NCI-H2081 treated with DMSO at 0.1 percent for 48 hours (cell line): ENCODE results near the gene ESYT3.
"Not testable (repeated sequence)": the region's sequence is repeated elsewhere in the genome, so short reads cannot be mapped to it uniquely, and the experiment has no call there.

Source experiments
- DNase-seq: peaks from one replicate; lab custom pipeline; 2025; lab: John Stamatoyannopoulos, UW

The ESYT3 gene

DNA sequence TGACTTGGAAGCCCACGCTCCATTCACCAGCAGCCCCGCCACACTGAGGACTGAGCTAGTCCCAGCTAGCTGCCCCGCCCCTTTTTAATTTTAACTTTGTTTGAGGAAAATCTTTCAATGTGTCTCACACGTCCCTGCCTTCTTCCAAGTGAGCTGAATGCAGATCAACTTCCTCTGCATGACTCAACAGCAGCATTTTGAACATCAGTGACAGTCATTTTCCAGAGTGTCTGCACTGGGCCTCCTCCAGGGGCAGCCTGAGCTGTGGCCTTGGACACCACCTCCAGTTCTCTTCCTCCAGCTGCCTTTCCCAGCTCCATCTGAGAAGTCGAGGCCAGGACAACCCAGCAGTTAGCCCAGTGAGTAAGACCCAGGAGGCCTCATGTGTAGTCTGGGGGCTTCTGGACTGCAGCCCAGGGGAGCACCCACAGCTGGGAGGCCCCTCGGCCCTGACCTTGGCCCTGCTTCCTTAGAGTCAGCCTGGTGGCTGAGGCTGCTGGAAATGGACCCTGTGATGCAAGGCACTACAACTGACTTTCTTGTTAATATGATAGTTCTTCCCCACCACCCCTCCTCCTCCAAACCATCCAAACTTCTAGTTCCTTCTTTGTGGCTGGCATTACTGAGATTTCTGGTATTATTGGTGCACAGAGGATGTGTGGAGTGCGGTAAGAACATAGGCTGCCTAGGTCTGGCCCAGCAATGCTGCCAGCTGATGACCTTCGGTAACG is 21.4 kb upstream of the ESYT3 start:
- no peak for DNase-seq

DNA sequence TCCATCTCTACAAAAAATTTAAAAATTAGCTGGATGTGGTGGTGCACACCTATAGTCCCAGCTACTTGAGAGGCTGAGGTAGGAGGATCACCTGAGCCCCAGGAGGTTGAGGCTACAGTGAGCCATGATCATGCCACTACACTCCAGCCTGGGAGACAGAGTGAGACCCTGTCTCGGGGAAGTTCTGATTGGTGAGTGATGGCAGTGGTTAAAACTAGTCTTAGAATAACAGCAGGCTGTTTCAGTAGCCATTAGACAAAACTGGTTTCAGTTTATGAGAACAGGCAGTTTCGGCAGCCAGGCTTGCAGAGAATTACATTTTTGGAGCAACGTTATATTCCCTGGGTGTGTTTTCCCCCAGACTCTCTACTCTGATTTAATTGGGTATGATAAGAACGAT is 18.2 kb upstream of the ESYT3 start:
- not testable (repeated sequence) for DNase-seq

DNA sequence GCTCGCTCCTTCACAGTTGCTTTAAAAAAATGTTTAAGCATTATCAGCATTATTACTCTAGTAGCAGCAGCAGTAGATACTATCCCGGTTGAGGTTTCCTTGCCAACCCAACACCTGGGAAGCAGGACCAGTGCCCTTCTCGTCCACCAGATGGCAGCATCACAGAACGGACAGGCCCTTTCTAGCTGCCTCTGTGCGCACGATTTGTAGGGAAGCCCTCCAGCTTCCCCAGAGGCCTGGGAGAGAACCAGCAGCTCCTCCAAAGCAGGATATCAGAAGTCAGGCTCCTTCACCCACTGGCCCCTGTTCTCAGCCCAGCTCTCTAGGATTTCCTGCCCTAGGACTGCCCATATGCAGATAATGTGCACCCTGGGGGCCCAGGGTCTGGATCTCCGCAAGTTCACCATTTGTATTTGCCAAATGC is 16.8 kb upstream of the ESYT3 start:
- peak; percentile 64 for DNase-seq

DNA sequence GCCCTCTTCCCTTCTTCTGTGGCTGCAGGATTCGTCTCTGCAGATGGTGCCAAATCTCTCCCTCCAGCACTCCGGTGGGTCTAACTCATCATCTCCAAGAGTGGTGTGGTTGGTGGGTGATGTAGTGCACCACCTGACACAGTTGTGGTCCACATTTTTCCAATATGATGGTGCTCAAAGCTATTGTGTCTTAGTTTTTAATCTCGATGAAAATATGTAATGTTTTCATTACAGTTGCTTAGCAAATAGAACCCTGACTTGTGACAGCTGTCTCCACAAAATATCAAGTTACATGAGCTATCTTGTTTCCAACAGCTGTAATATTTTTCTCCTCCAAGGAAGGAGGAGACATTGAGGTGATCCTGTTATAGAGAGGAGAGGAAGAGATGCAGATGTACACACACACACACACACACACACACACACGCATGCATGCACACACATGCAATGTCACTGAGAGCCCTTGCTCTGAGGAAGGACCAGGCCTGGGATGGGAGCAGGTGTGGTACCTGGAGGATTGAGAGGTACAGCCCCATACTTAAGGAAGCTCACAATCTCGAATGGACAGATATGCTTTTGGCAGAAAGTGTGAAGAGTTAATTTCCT is 15.7 kb upstream of the ESYT3 start:
- DNase-seq: no peak

DNA sequence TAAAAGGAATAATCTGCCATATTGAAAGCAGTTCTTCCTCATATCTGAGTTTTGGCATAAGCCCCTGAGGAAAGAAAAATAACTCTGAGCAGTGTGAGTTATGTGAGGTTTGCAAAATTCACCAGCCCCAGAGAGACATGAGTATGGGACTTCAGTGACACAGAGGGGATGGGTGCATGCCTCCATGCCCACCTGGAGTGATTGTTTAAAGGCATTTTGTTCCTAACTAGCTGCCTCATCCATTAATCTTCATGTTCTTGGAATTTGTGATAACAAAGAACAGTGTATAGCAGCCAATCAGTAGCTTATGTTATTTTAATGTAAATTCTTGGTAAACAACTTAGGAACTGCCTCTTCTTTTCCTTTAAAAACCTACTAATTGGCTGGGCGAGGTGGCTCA is 11.1 kb upstream of the ESYT3 start:
- no peak for DNase-seq

DNA sequence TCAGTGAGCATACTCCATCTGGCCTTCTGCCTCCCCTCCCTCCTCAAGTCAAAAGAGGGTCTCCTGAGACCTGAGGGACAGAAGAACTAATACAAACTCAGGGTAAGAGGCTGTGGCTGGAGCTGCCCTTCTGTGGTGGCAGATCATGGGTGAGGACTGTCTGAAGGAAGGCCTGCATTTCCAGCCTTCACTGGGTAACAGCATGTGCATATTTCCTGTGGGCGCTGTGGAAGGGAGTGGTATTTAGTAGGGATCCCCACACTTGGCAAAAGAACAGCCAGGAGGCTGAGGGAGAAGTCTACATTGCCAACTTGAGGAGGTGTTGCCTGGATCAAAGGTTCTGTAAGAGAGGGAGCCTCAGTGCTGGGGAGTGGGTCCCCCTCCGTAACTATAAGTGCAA is 10.1 kb upstream of the ESYT3 start:
- no peak for DNase-seq

DNA sequence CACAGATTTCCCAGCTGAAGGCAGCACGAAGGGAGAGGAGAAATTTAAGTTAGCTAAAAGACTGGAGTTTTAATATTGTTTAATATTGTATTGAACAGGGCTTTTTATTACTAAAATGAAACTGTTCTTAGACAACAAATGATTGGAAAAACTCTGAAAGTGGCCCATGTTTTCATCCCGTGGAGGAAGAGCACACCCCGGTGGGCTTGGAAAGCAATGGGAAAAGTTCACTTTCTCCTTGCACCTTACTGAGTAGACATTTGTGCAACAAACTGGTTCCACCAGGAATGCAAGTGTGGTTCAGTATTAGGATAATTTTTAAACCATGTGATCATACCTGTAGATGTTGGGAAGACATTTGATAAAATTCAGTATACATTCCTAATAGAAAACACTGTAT is 8.2 kb upstream of the ESYT3 start:
- no peak for DNase-seq

DNA sequence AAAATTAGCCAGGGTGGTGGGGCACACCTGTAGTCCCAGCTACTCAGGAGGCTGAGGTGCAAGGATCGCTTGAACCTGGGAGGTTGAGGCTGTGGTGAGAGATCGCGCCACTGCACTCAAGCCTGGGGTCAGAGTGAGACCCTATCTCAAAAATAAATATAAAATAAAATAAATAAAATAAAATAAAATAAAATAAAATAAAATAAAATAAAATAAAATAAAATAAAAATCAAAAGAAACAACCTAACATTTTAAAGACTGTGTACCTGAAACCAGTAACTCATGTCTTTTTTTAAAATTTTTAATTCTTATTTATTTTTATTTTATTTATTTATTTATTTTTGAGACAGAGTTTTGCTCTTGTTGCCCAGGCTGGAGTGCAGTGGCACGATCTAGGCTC is 7.7 kb upstream of the ESYT3 start:
- not testable (repeated sequence) for DNase-seq

DNA sequence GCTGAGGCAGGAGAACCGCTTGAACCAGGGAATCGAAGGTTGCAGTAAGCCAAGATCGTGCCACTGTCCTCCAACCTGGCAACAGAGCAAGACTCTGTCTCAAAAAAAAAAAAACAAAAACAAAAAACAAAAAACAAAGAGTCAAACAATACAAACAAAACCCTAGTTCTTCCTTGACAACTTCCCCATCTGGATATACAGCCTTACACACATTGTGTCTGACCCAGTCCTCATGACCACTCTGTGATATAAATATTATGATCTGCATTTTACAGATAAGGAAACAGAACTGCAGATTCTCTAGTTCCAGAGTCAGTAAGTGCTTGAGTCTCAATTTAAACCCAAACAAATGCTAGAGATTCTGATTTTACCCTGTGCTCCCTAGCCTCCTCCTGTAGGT is 4.8 kb upstream of the ESYT3 start:
- no peak for DNase-seq

DNA sequence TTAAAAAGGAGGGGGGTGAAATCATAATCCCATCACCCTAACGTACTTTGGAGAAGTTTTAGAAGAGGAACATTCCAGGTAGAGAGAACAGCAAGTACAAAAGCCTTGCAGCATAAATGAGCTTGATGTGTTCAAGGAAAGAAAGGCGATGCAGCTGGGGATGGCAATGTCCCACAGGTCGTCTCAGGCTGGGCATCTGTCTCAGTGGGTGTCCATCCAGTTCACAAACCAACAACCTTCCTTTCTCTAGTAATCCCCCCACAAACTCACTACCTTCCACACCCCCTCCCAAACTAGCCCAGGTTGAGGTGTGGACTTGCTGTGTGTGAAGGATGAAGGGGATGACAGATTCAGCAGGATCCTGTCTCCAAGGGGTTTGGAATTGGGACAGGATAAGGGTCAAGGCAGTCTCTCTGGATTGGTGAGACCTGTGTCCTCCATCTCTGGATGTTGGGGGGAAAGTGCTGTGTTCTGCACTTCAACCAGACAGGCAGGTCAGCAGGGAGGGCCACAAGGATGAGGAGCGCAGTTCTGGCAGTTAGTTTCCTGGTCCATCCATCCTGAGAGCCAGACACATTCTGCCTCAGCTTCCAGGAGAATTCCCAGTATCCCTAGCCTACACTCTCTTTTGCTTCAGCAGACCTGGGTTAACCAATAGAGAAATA is 1.7 kb upstream of the ESYT3 start:
- no peak for DNase-seq

DNA sequence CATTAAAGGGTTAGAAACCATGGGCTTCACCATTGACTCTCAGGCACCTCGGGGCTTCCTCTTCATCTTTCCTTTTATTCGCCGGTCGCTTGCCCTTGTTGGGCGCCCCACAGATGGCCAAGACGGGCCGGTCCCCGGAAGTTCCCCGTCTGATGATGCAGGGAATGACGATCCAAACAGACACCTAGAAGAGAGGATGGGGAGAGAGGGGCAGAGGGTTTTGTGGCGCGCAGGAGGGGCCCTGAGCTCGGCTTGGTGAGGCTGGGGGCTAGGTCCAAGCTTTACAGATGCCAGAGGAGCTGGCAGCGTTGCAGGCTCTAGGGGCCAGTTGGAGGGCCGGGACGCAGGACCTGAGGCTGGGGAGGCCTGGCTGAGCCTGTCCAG is 532 bp upstream of the ESYT3 start:
- DNase-seq: no peak

DNA sequence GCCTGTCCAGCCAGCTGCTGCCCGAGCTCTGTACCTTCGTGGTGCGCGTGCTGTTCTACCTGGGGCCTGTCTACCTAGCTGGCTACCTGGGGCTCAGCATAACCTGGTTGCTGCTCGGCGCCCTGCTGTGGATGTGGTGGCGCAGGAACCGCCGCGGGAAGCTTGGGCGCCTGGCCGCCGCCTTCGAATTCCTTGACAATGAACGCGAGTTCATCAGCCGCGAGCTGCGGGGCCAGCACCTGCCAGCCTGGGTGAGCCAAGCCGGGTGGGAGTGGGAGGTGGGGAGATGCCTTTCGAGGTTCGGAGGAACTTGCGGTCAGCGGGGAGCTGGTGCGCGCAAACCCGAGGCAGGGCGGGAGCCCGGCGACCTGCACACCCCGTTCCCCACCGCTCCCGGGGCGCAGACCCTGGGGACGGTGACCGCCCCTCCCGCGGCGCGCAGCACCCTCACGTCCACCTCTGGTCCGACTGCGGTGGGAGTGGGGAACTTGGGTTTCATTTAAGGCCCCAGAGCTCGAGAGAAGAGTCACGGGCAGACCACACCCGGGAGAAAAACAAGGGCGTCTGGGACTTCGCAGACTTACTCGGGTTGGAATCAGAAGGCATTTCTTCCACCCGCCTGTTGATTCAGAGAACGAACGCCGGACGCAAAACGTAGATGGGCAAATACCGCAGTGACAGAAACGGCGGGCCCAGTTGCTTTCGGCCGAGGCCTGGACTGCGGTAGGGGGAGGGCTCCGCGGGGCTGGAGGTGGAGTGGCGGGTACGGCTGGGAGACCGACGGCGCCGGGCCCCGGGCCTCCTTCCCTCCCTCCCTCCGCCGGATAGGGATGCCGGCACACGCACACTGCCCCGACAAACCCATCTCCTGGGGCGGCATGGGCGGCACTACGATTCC is 708 bp downstream of the ESYT3 start:
- no peak for DNase-seq

DNA sequence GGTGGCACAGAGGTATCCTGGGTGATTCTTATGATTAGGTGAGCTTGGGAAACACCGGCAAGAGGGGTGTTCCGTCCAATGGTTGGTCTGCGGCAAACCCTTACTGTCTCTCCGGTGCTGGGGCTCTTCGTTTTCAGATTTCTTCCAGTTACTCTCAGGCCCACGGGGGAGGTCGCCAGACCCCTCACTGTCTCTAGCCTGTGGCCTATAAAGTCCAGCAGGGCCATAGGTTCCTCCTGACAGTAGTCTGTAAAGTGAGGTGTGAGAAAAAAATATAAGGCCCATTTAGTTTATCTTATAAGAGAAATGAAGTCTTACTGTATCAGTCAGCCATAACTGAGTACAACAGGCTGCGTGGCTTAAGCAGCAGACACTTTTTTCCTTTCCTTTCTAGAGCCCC is 1.4 kb downstream of the ESYT3 start:
- DNase-seq: no peak

DNA sequence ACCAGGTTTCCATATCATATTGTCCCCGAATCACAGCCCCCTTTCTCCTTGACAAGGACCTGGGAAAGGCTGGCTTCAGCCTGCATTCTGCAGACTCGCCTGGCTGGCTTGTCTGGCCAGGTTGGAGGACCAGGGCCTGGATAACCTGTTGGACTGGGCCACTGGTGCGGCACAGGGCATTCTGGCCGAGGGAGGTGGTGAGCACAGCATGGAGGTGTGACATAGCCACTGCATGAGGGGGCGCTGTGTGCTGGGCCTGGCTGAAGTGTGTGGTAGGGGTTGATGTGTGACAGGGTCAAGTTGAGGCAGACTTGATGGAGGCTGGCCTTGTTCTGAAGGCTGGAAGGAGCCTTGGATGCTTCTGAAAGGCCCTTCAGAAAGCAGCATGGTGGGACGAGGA is 2.9 kb downstream of the ESYT3 start:
- DNase-seq: no peak

DNA sequence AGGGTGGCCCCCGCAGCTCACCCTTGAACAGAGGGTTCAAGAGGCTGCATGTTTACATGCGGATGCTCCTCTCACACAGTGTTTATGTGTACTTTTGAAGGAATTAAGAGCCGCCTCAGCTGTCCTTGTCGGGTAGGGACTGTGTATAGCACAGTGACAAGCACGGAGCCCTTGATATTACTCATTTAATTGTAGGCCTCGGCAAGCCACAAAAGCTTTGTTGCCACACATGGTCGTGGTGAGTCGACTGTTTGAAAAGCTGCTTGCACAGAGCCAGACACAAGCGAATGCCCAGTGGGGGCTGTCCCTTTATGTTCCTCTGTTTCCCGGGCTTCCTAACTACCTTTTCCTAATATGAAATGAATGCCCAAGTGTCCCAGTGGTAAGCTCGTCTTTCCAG is 4.5 kb downstream of the ESYT3 start:
- DNase-seq: no peak

DNA sequence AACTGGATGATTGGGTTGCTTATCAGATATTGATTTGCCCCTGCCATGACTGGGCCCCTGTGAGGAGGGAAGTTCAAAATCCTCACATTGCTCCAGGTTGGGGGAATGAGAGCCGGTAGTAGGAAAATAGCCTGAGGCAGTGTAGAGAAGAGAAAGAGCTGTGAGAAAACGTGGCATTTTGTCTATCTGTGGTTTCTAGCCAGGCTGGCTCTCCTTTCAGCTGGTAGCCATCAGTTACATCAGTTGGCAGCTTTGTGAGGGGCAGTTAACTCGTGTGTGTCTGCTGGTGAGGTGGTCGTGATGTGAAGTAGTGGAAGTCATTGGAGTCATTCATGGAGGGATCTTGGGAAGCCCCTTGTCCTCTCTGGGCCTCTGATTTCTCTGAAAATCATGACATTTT is 5.2 kb downstream of the ESYT3 start:
- DNase-seq: no peak

DNA sequence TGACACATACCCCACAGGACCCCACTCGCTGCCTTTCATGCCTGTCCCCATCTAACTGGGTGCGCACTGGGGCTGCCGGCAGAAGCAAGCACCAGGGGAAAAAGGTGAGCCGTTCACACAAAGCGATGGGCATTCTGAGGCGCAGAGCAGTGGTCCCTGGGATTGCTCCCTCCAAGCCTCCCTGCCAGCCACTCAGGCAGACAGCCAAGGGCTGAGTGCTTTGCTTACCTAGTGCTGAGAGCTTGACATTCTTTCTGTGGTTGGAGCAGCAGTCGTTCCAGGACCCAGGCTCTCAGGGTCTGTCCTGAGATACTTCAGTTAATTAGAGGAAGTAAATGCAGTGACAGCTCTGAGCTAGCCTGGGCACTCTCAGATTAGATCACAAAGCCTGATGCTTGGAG is 5.7 kb downstream of the ESYT3 start:
- DNase-seq: no peak

DNA sequence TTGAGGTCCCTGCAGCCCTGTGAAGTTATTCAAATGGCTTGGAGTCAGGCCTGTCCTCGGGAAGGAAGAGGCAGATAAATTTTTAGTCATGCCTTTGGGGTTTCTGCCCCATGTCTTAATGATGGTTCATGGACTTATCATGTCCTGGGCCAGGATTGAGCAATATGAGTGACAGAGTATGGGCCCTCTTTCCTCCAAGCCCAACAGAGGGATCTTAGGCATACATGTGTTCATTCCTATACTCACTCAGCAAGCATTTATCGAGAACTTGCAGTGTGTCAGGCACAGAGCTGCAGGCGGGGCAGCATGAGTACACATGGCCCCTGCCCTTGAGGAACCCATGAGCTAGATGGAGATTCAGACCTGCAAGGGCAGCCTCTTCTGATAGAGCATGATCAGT is 6.2 kb downstream of the ESYT3 start:
- no peak for DNase-seq

DNA sequence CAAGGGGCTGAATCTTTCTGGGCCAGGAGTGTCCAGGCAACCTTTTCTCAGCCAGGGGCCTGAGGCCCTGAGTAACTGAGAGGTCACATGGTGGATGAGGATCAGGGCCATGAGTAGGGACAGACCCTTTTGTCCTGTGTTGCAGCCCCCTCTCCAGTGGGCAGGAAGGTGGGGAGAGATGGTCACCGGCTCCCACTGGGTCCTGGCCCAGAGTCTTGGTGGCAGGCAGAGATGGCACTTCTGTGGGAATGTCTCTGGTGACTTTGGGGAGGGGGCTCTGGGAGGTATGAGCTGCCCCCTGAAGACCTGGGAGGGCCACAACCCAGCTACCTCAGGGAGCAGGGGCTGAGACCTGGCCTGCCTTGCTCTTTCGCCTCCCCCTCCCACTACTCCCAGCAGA is 6.8 kb downstream of the ESYT3 start:
- no peak for DNase-seq

DNA sequence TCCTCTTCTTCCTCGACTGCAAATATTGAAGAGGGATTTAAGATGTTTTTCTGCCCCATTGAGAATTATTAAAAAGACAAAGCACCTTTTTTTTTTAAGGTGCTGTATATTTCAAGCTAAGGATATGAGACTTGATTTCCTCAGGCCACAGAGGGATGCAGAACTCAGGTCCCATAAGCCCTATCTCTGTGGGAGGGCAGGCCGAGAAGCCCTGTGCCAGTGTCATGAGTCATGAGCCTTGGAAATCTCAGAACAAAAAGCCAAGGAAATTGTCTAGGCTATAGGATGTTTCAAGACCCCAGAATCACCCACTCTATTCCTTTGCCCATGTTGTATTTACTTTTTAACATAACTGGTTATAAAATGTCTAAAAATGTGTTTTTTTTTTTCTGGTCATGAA is 7.3 kb downstream of the ESYT3 start:
- DNase-seq: no peak

DNA sequence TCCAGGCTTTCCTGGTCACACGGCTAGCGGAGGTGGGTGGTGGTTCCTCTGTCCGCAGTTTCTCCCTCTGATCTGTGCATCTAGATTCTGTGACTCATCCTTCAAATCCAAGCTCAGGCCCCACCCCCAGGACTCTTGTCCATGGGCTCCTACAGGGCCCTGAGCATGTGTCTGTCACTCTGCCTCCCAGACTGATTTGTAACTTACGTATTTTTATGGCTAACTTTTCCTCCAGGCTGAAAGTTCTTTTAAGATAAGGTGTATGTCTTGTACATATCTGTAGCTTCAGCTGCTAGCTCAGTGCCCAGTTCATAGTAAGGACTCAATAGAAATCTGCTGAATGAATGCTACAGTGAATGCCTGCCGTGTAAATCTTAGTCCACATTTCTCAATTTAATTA is 8.0 kb downstream of the ESYT3 start:
- no peak for DNase-seq

DNA sequence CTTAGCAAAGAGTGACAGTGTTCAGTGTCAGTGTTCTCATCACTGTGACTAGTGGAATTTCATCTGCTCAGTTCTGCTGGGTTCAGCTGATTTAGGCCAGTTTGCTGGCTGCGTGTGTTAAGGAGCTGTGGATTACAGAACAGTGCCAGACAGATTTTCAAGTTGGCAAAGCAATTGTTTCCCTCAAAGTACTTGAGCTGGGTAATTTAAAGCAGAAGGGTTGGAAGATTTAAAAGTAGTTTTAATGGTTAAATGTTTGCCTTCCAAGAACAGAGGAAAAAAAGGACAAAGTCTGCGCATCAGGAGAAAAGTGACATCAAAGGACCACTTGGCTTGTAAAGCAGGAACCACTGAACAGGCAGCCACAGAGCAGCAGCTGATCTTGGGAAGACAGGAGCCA is 8.7 kb downstream of the ESYT3 start:
- no peak for DNase-seq
